Measurements from ENCODE around the gene CDYL2.
"Not testable (repeated sequence)": the region's sequence is repeated elsewhere in the genome, so short reads cannot be mapped to it uniquely, and the experiment has no call there.

GRCh38 chr16:80650281-80650680 is 154.1 kb downstream of the CDYL2 start:
- TF ChIP-seq, protein P1, sequence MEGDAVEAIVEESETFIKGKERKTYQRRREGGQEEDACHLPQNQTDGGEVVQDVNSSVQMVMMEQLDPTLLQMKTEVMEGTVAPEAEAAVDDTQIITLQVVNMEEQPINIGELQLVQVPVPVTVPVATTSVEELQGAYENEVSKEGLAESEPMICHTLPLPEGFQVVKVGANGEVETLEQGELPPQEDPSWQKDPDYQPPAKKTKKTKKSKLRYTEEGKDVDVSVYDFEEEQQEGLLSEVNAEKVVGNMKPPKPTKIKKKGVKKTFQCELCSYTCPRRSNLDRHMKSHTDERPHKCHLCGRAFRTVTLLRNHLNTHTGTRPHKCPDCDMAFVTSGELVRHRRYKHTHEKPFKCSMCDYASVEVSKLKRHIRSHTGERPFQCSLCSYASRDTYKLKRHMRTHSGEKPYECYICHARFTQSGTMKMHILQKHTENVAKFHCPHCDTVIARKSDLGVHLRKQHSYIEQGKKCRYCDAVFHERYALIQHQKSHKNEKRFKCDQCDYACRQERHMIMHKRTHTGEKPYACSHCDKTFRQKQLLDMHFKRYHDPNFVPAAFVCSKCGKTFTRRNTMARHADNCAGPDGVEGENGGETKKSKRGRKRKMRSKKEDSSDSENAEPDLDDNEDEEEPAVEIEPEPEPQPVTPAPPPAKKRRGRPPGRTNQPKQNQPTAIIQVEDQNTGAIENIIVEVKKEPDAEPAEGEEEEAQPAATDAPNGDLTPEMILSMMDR (IDR thresholded peaks at IDR 0.05): not testable (repeated sequence)
- not testable (repeated sequence) for TF ChIP-seq ZFX (IDR thresholded peaks at IDR 0.05; ENCODE audit: borderline replicate concordance)

All from 22Rv1 (cell line).